NB4 (cell line): ENCODE data around the gene HDGFL1.

ENCODE experiments used
- CTCF ChIP-seq: IDR thresholded peaks from one replicate; pipeline ENCODE4 v1.5.1; 2012; ENCODE audit warnings: low read depth, low read length
- POLR2A ChIP-seq: IDR thresholded peaks from 2 replicates; pipeline ENCODE4 v1.6.1; 2011; ENCODE audit warnings: mild to moderate bottlenecking; ENCODE audit not compliant: insufficient read length; ENCODE audit errors: extremely low read depth

GRCh38 chr6:22569281-22570184 is at the start of gene HDGFL1:
- TF ChIP-seq POLR2A, result no peak
- TF ChIP-seq CTCF, result no peak
